Erythroblast (primary cell): ENCODE data around the gene PTPRT.
"Not testable (repeated sequence)": the region's sequence is repeated elsewhere in the genome, so short reads cannot be mapped to it uniquely, and the experiment has no call there.

Experiments used
- DNase-seq, 2 experiments: peaks; one replicate each; lab custom pipeline; 2025; lab: John Stamatoyannopoulos, UW
- GATA1 ChIP-seq: IDR thresholded peaks from 2 replicates; pipeline ENCODE4 v1.6.1; 2011; ENCODE audit warnings: low read depth, mild to moderate bottlenecking, control low read depth, low read length, moderate library complexity
- POLR2A ChIP-seq: IDR thresholded peaks from 2 replicates; pipeline ENCODE4 v1.6.1; 2011; ENCODE audit warnings: mild to moderate bottlenecking, low read length

The PTPRT gene

GRCh38 chr20:42938441-42939205 lies 251.1 kb downstream of the PTPRT start:
- DNase-seq: no peak
- no peak for TF ChIP-seq POLR2A
- TF ChIP-seq GATA1: no peak

DNA sequence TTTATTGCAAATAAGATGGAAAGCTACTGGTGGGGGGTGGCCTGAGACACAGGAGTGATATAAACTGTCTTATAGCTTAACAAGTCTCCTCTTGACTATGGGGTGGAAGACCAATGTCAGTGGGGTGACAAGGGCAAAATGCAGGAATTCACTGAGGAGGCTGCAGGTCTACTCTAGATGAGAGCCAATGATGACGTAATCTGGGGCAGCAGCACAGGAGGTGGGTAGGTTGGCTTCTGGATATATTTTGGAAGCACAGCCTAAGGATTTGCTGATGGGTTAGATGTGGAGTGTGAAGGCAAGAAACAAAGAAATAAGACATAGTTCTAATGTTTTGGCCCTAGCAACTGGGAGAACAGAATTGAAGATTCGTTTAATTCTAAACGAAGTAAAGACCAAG lies 253.2 kb downstream of the PTPRT start:
- DNase-seq: no peak
- TF ChIP-seq GATA1 (no peak), POLR2A (no peak)

DNA sequence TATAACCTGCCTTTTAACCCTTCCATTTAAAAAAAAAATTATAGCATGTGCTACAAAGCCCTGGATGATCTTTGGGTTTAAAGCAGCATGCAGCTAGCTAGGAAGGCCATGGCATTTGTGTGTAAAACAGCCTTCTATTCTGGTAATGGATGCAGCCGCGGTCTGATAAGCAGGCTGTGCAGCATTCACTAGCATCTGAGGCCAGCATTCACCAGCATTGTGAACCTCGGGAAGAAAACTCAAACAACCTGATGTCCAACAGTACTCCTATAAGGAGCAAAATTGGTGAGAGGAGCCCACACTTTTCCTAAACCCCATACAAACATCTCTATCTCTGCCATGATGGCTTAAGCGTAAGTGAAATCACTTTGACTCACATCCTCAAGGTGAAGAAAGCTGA lies 265.5 kb downstream of the PTPRT start:
- DNase-seq: no peak
- TF ChIP-seq GATA1: no peak
- no peak for TF ChIP-seq POLR2A

DNA sequence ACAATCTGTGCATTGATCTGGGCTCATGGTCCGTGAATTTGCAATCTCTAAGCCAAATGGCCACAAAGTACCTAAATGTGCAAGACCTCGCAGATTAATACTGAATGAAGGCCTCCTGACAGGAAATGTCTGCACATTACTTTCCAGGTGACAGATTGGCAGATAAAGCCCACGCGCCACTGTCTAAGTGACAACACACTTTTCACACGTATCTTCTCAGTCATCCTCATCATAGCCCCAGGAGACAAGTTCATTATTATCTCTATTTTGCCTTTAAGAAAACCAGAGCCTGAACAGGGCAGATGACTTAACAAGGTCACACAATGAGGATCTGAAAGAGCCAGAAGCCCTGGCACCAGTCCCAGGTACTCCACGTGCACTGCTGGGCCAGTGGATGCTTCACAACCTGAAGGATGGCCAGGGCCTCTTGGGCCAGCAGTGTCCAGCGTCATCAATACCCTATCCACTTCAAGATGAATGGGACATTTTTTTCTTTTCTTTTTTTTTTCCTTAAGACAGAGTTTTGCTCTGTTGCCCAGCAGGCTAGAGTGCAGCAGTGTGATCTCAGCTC lies 266.3 kb downstream of the PTPRT start:
- DNase-seq: no peak
- no peak for TF ChIP-seq POLR2A
- TF ChIP-seq GATA1: no peak

DNA sequence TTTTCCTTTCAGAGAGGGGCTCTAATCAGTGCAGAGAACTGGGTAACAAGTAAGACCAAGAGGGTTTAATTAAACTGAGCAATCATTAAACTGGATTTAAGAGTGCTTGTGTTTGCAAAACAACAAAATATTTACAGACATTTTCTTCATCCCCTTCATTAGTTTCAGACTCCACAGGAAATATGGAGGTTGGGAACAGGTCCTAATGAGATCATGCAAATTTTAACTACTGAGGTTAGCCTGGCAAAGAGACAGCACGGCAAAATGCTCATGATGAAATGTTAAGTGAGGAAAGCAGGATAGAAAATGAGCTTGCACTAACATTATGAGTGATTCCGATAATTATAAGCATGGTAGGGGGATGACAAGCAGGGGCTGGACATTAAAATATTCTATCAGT lies 268.9 kb downstream of the PTPRT start:
- TF ChIP-seq GATA1 (no peak), POLR2A (no peak)
- DNase-seq: no peak

DNA sequence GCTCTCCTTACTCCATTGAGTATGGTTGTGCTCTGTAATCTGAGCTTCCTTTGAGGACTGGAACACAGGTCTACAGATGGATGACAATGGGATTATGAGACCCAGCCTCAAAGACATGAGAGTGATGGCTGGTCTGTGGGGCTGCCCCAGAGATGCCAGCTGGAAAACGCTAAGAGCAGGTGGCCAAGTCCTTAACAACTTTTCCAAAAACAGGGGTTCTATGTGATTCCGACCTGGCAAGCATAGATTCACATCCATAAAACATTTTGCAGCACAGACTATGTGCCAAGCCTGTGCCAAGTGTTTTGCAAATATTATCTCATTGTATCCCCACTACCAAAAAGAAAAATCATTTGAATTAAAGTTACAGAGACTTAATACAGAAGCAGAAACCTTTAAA lies 270.4 kb downstream of the PTPRT start:
- no peak for TF ChIP-seq POLR2A
- no peak for DNase-seq

GRCh38 chr20:42915081-42915480 lies 274.6 kb downstream of the PTPRT start:
- no peak for TF ChIP-seq GATA1
- TF ChIP-seq POLR2A: no peak
- no peak for DNase-seq

DNA sequence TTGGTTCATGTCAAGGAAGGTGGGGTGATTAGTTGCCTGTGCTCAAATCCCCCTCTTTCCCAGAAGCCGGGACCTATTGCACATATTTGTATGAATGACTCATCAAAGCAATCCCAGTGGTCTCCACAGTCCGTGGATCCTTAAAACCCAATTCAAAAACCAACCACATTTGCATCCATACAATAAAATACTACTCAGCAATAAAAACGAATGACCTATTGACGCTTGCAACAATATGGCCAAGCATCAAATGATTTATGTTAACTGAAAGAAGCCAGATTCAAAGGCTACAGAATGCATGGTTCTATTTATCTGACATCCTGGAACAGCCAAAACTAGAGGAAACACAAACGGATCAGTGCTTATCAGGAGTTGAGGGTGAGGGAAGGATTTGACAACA lies 275.4 kb downstream of the PTPRT start:
- no peak for TF ChIP-seq GATA1
- no peak for TF ChIP-seq POLR2A
- DNase-seq: no peak

DNA sequence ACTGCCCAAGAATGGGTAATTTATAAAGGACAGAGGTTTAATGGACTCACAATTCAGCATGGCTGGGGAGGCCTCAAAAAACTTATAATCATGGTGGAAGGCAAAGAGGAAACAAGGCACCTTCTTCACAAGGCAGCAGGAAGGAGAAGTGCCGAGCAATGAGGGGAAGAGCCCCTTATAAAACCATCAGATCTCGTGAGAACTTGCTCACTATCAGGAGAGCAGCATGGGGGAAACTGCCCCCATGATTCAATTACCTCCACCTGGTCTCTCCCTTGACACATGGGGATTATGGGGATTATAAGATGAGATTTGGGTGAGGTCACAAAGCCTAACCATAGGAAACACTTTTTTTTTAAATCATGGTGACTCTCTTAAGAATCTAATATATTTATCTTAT lies 278.9 kb downstream of the PTPRT start:
- DNase-seq: not testable (repeated sequence)

DNA sequence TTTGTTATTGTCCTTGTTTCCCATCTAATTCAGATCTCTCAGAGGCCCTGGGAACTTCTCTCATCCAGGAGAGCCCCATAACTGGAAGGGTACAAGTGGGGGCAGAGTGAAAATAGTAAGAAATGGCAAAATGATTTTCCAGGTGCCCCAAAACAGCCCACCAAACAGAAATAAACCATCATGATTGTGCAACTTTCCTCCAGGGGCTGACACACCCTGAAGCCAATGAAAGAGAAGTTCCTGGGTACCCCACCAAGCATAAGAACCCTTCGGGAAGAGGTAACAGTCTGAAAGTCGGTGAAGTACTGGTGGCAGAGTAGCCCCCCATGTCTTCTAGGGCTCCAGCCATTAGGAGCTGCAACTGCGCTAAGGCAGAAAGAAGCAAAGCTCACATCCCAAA lies 282.0 kb downstream of the PTPRT start:
- no peak for DNase-seq
- TF ChIP-seq POLR2A: no peak
- no peak for TF ChIP-seq GATA1

DNA sequence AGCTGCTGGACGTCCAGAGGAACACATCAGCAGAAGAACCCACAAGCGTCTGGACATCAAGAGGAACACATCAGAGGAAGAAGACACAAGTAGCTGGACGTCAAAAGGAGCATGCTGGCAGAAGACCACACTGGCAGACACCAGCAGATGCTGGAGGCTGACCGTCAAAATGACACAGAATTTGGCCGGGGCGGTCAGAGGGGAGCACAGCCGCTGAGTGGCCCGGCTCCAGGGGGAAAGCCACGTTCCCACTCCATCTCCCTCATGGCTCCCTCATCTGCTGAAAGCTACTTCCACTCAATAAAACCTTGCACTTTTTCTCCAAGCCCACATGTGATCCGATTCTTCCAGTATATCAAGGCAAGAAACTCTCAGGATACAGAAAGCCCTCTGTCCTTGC lies 283.6 kb downstream of the PTPRT start:
- TF ChIP-seq POLR2A (no peak), GATA1 (no peak)
- DNase-seq: no peak

- DNase-seq: no peak
- TF ChIP-seq GATA1: no peak
- no peak for TF ChIP-seq POLR2A
Observed at GRCh38 chr20:42902509-42902908, 287.2 kb downstream of the PTPRT start.

DNA sequence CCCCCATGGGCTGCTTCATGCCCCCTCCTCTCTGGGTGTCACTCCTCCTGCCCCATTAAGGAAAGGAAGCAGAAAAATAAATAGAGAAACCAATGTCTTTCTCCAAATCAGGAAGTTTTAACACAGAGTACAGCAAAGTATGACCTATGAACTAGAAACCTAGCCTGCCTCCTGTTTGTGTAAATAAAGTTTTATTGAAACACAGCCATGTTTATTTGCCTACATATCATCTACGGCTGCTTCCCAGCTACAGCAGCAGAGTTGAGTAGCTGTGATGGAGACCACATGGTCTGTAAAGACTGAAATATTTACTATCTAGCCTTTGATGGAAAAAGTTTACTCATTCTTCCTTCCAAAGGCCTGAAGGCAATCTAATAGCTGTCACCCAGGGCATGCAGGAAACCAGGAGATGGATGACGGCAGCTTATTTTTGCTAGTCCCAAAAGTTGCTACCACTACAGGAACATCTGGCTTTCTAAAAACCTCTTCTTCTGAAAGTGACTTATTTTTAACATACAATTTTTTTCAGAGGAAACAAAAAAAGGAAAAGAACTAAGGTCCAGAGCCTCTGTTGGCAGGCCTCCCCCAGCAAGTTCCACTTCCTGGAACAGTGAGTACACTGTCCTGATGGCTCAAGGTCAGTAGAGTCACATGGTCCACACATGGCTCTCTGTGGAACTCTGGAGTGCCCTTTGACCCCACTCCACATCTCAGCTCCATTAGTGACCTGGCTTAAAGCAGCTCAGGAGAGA lies 287.8 kb downstream of the PTPRT start:
- TF ChIP-seq POLR2A (no peak), GATA1 (no peak)
- no peak for DNase-seq

DNA sequence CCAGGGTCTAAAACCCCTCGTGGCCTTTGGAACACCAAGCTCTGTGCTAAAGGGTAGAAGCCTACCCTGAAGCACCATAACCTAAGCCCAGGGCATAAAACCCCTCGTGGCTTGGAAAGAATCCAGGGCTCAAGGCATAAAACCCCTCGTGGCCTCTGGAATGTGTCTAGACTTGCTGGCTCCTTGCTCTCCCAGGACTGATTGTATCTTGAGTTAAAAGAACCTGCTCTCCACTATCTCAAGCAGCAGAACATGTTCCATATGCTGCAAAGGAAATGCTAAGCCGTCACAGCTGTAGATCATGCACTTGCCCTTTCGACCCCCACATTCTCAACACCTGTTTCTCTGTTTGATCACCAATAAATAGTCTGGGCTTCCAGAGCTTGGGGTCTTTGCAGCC lies 288.9 kb downstream of the PTPRT start:
- not testable (repeated sequence) for DNase-seq
